HUES48 (cell line): ENCODE measurements around the gene UBE3D.
"Not testable (repeated sequence)": the region's sequence is repeated elsewhere in the genome, so short reads cannot be mapped to it uniquely, and the experiment has no call there.

Experiments
- H3K27ac ChIP-seq: one replicate; pipeline ENCODE4 v1.7.0; 2013; ENCODE audit warnings: low read depth, low read length, inconsistent platforms
- H3K27me3 ChIP-seq: 2 replicates; pipeline ENCODE4 v1.6.1; 2013; ENCODE audit warnings: mild to moderate bottlenecking, low read length; ENCODE audit not compliant: control insufficient read depth, insufficient read depth
- H3K36me3 ChIP-seq: 2 replicates; pipeline ENCODE4 v1.6.1; 2013; ENCODE audit warnings: low read length; ENCODE audit not compliant: control insufficient read depth, insufficient read depth
- H3K4me1 ChIP-seq: 2 replicates; pipeline ENCODE4 v1.6.1; 2013; ENCODE audit warnings: mild to moderate bottlenecking, low read length; ENCODE audit not compliant: control insufficient read depth, insufficient read depth
- H3K4me3 ChIP-seq: 2 replicates; pipeline ENCODE4 v1.5.1; 2013; ENCODE audit warnings: mild to moderate bottlenecking, low read depth, low read length
- H3K9ac ChIP-seq: 2 replicates; pipeline ENCODE4 v1.6.1; 2013; ENCODE audit warnings: mild to moderate bottlenecking, low read depth, low read length, moderate library complexity
- H3K9me3 ChIP-seq: 2 replicates; pipeline ENCODE4 v1.6.1; 2013; ENCODE audit warnings: low read length; ENCODE audit not compliant: control insufficient read depth, insufficient read depth

Gene UBE3D

GRCh38 chr6:82954937-82955577 lies 110.6 kb downstream of the UBE3D start:
- H3K4me1 ChIP-seq = peaks cover 17% of the 10 kb centered on the region
- H3K36me3 ChIP-seq = peaks cover 25% of the 10 kb centered on the region
- no peak overlapping the region for H3K4me3 ChIP-seq
- no peak overlapping the region for H3K27ac ChIP-seq
- H3K9me3 ChIP-seq = no peaks in the 10 kb centered on the region
- H3K9ac ChIP-seq = no peak overlapping the region
- no peaks in the 10 kb centered on the region for H3K27me3 ChIP-seq

GRCh38 chr6:82954356-82954755 lies 111.3 kb downstream of the UBE3D start:
- Histone ChIP-seq H3K27me3 (no peaks in the 10 kb centered on the region), H3K4me3 (no peak overlapping the region), H3K27ac (no peak overlapping the region), H3K9ac (no peak overlapping the region), H3K9me3 (no peaks in the 10 kb centered on the region), H3K36me3 (peaks cover 25% of the 10 kb centered on the region), H3K4me1 (peaks cover 10% of the 10 kb centered on the region)

- Histone ChIP-seq H3K9ac (no peak overlapping the region), H3K4me1 (peaks cover 5% of the 10 kb centered on the region; the same call in 1 of the 2 replicates), H3K4me3 (no peak overlapping the region), H3K27me3 (no peaks in the 10 kb centered on the region), H3K27ac (no peak overlapping the region), H3K36me3 (peaks cover 25% of the 10 kb centered on the region), H3K9me3 (peaks cover 1% of the 10 kb centered on the region; the same call in 1 of the 2 replicates)
These were observed 111.8 kb downstream of the UBE3D start for GRCh38 chr6:82953871-82954270.

DNA sequence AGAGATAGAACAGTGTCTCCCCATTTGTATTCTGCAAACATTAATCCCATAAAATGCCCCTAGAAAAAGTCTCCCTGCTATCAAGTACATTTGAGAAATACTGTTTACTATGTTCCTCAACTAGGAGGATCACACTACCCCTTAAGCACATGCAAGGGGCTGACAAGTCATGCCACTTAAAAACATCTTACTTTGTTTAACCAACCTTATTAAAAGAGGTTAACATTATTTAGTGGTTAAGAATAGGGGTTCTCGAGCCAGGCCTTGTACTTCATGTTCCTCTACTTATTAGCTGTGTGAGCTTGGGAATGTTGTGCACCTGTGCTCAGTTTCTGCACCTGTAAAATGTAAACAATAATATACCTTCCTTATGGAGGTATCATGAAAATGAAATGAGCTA lies 113.7 kb downstream of the UBE3D start:
- Histone ChIP-seq H3K27me3 (no peaks in the 10 kb centered on the region), H3K4me3 (no peak overlapping the region), H3K9ac (no peak overlapping the region), H3K9me3 (peaks cover 8% of the 10 kb centered on the region; the same call in 1 of the 2 replicates), H3K27ac (no peak overlapping the region), H3K4me1 (no peaks in the 10 kb centered on the region), H3K36me3 (peaks cover 25% of the 10 kb centered on the region)

DNA sequence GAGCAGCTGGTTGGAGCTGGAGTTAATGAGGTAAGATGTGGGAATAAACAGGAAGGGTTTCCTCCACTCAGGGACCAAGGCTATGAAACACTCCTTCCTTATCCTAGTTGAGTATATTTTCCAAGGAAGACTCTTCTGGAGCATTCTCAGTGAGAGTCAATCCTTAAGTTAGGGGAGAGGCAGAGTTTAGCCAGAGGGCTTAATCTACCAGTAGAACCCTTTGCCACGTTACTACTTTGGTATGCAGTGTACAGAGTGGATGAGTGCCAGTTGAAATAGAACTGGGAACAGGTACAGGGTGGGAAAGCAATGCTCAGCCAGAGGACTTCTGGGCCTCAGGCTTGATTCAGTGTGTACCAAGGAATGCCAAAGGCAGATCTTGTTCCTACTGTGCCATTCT lies 114.3 kb downstream of the UBE3D start:
- Histone ChIP-seq H3K9ac (no peak overlapping the region), H3K4me3 (no peak overlapping the region), H3K9me3 (peaks cover 8% of the 10 kb centered on the region; the same call in 1 of the 2 replicates), H3K4me1 (no peaks in the 10 kb centered on the region), H3K27ac (no peak overlapping the region), H3K36me3 (peaks cover 25% of the 10 kb centered on the region), H3K27me3 (no peaks in the 10 kb centered on the region)

DNA sequence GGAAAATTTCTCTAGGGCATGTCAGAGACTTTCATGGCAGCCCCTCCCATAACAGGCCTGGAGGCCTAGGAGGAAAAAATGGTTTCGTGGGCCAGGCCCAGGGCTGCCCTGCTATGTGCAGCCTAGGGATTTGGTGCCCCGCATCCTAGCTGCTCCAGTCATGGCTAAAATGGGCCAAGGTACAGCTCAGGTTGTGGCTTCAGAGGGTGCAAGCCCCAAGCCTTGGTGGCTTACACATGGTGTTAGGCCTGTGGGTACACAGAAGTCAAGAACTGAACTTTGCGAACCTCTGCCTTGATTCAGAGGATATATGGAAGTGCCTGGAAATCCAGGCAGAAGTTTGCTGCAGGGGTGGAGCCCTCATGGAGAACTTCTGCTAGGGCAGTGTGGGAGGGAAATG lies 134.7 kb downstream of the UBE3D start:
- not testable (repeated sequence) for H3K27ac ChIP-seq, H3K4me3 ChIP-seq, H3K27me3 ChIP-seq, H3K4me1 ChIP-seq, H3K9ac ChIP-seq
- Histone ChIP-seq H3K36me3 (peaks cover 23% of the 10 kb centered on the region), H3K9me3 (peaks cover 50% of the 10 kb centered on the region)

DNA sequence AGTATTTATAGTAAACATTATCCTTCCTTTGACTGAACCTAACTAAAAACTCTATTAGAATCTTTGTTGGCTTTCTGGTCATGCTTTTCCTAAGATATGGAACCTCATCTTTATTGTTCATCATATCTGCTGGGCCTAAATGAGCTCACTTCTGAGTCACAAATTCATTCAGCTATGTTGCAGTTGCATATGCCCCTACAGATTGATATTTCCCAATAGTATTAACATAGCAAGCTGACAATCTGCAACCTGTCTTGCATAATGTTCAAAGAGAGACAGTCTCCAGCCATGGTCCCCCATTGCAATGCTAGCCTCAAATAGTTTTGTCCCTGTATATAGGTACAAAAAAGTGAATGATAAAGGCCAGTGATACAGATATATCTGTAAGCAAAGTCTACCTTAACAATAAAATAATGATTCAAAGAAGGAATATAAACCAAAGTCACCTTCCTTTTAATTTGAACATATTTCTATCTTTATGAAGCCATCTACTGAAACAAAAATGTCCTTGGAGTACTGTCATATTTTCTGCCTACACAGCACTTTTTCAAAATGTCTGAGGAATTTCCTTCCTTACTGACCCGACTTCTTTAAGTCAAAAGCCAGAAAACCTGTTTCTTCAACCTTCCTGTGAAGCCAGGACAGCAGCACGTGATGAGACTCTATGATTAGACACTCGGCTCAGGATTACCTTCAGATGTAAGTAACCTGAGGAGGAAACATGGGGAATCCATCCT lies 140.7 kb downstream of the UBE3D start:
- no peak overlapping the region for H3K27ac ChIP-seq
- no peaks in the 10 kb centered on the region for H3K36me3 ChIP-seq
- 0 out of 2 replicates have a peak, but pooled peaks cover 3% of the 10 kb centered on the region for H3K4me1 ChIP-seq
- H3K4me3 ChIP-seq = no peak overlapping the region
- peaks cover 6% of the 10 kb centered on the region for H3K9me3 ChIP-seq
- H3K27me3 ChIP-seq = no peaks in the 10 kb centered on the region
- no peak overlapping the region for H3K9ac ChIP-seq

DNA sequence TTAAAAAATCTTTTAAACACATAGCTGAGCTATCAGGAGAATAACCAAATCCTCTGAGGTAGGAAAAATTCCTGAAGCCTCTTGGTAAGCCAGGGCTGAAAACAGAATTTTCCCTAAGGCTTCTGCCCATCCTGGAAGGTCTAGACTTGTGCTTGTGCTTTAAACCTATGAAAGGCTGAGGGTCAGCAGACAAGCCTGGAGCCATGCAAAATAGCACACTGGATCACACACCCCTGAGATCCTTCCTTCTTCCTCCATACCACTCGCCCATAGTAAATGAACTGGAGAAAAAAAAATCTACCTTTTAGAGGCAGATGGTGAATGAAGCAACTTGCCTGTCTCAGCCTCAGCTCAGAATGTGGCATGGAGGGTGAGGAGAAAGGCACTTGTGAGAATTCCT lies 144.4 kb downstream of the UBE3D start:
- Histone ChIP-seq H3K4me1 (no peaks in the 10 kb centered on the region), H3K36me3 (peaks cover 3% of the 10 kb centered on the region; the same call in 1 of the 2 replicates), H3K4me3 (no peak overlapping the region)

DNA sequence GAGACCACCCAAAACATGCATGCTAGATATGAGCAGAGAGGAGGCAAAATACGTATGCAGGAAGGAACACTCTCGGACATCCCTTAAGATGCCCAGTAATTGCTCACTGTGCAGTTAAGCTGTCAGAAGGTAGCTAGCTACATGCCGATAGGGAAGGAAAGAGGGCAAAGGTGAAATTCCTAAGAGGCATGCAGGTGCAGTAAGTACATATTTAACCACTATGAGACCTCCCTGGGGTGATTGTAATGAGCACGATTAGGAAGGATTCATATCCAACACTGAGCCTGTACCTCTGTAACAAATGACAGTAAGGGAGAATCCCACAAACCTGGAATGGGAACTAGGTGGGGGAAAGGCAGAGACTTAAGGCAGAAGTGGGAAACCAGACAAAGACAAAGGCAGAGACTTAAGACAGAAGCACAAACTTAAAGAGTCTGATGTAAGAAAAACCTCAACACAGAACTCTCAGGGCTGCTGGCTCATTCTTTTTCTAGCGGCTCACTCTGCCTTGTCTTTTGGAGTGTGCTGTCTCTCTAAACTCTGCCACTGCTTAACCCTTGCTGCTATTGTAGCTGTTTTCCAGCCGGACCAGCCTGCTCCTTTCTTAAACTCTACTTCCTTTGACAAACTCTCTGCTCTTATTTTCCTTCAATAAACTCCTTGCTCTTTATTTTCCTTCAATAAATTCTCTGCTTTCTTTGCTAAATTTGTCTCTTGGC lies 148.1 kb downstream of the UBE3D start:
- Histone ChIP-seq H3K27me3 (no peaks in the 10 kb centered on the region), H3K36me3 (peaks cover 6% of the 10 kb centered on the region), H3K4me3 (no peak overlapping the region), H3K9ac (peak overlapping the region; percentile 23; the same call in 1 of the 2 replicates), H3K9me3 (peaks cover 5% of the 10 kb centered on the region; the same call in 1 of the 2 replicates), H3K27ac (no peak overlapping the region), H3K4me1 (no peaks in the 10 kb centered on the region)

More for the DNA sequence above, 144.4 kb downstream of the UBE3D start:
- Histone ChIP-seq H3K9ac (no peak overlapping the region), H3K9me3 (peaks cover 5% of the 10 kb centered on the region; the same call in 1 of the 2 replicates), H3K27ac (no peak overlapping the region), H3K27me3 (no peaks in the 10 kb centered on the region)

- Histone ChIP-seq H3K27me3 (no peaks in the 10 kb centered on the region), H3K36me3 (peaks cover 6% of the 10 kb centered on the region), H3K4me3 (no peak overlapping the region), H3K27ac (no peak overlapping the region), H3K4me1 (no peaks in the 10 kb centered on the region), H3K9ac (no peak overlapping the region), H3K9me3 (peaks cover 5% of the 10 kb centered on the region; the same call in 1 of the 2 replicates)
These were observed 150.0 kb downstream of the UBE3D start for GRCh38 chr6:82915666-82916065.

DNA sequence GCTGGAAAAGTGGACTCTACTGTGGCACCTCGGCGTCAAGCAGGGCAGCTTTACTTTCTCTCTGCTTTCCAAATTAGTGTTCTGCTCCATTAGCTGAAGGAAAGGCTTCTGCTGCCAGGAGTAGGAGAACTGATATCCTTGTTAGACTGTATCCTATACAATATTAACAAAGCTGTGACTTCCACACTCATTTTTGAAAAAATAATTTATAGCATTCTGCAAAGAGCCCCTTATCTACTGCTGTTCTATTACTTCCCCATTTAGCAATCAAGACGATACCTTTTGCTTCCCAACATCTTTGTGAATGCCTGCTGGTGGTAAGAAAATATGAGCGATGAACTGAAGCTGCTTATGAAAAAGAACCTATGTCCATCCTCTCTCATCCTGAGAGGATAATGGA lies 151.1 kb downstream of the UBE3D start:
- H3K9ac ChIP-seq = no peak overlapping the region
- H3K4me1 ChIP-seq = no peaks in the 10 kb centered on the region
- no peaks in the 10 kb centered on the region for H3K27me3 ChIP-seq
- no peak overlapping the region for H3K4me3 ChIP-seq
- H3K9me3 ChIP-seq = peaks cover 5% of the 10 kb centered on the region; the same call in 1 of the 2 replicates
- peaks cover 6% of the 10 kb centered on the region for H3K36me3 ChIP-seq
- no peak overlapping the region for H3K27ac ChIP-seq
